OCI-LY7 (cell line): Measurements from ENCODE around the gene ACSL6.

ENCODE experiments used
- EZH2phosphoT487 ChIP-seq: fragments of 200-600 bp; sonication (generic); IDR thresholded peaks from 2 replicates; pipeline ENCODE4 v1.6.1; 2018; ENCODE audit warnings: low read depth, borderline replicate concordance, mild to moderate bottlenecking, mixed run types, antibody characterized with exemption, low read length, moderate library complexity, mixed read lengths
- TF ChIP-seq, protein P1 (sequence below): fragments of 200-600 bp; sonication (generic); conservative IDR thresholded peaks from 2 replicates; pipeline ENCODE4 v1.5.1; 2014; ENCODE audit warnings: mild to moderate bottlenecking, antibody characterized with exemption, low read length, moderate library complexity, mixed read lengths

DNA sequence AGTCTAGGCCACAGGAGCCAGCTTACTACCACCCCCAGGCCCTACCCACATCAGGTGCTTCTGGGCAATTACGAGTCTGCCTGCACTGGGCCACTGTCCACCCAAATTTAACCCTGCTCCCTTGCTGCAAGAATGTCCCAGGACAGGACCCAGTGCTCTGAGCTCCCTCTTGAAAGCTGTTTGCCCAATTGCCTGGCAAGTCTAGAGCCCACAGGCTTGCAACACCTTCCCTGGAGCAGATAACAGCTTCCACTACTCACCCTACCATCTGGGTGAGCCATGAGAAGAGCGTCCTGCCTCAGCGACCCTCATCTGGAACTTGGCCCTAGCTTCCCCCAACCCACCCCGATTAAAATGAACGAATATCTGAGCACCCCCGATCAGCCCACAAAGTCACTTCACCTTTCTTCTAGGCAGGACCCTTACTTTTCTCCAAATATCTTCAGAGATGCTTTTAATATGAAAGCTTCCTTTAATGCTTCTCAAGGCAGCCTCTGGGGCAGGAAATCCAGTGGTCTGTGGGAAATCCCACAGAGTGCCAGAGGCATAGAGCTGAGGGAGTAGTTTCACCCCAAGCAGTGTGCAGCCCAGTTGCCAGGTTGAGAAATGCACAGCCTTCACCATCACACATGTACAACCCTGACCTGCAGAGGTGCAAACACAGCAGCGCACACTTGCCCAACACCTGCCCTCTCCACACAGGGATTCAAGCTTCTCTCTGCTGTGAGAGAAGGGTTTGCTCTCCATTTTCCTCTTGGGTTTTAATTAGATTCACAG is 10.6 kb downstream of the ACSL6 start:
- TF ChIP-seq, protein P1, sequence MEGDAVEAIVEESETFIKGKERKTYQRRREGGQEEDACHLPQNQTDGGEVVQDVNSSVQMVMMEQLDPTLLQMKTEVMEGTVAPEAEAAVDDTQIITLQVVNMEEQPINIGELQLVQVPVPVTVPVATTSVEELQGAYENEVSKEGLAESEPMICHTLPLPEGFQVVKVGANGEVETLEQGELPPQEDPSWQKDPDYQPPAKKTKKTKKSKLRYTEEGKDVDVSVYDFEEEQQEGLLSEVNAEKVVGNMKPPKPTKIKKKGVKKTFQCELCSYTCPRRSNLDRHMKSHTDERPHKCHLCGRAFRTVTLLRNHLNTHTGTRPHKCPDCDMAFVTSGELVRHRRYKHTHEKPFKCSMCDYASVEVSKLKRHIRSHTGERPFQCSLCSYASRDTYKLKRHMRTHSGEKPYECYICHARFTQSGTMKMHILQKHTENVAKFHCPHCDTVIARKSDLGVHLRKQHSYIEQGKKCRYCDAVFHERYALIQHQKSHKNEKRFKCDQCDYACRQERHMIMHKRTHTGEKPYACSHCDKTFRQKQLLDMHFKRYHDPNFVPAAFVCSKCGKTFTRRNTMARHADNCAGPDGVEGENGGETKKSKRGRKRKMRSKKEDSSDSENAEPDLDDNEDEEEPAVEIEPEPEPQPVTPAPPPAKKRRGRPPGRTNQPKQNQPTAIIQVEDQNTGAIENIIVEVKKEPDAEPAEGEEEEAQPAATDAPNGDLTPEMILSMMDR: no peak
- no peak for TF ChIP-seq EZH2phosphoT487
